ENCODE data around the gene SORL1-AS1. TPM values are rescaled to one million over a fixed set of nuclear protein-coding genes. Genes with fewer than 3 reads are reported as not detected.
A peak's percentile ranks its signal among the peaks of the same experiment; 100 is the strongest.

Gene SORL1-AS1

DNA sequence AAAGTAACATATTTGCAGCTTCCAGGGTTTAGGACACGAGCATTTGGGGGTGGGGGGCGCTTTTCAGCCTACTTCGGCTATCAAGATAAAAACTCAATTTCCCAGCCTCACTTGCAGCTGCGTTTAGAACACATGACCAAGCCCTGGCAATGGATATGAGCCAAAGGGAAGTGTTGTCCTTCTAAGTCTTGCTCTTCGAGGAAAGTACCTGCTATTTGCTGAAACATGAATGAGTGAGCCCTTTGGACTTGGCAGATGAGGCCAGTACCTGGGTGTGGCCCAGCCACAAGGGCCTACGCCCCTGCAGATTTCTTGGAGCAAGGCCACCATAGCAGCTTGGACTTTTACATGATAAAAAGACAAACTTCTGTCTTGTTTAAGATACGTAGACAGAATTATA lies 60.9 kb downstream of the SORL1-AS1 start:
- peak; percentile 8 for DNase-seq (ENCODE audit: low read depth)

DNA sequence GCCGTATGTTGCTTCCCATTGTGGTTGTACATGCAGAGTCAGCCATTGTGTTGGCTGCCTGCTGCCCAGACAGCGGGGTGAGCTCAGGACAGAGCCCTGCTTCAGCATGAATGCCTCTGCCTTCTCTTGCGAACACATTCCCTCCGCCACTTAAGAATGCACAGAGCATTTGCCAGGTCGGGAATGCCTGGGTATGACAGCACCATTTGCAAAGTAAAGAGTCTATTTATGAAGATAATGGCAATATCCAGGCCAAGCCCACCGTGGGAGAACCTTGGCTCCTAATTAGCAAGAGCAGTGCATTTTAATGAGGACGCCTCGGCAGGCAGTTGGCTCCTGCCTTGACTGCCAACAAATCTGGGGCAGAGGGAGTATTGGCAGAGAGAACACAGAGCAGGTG lies 63.1 kb downstream of the SORL1-AS1 start:
- DNase-seq (ENCODE audit: low read depth) = no peak

Other genes starting within 250 kb of the SORL1-AS1 start
- gene SC5D, start 160.2 kb downstream of the SORL1-AS1 start, total RNA-seq (2014; rRNA removed; shearing (Covaris generic)) = 26.5 and 39.3 TPM in 2 replicates
- gene SORL1, start 653 bp downstream of the SORL1-AS1 start, total RNA-seq (2014; rRNA removed; shearing (Covaris generic)) = 1.5 and 1.6 TPM in 2 replicates

Measured in Daoy (cell line).